Measurements from ENCODE around the gene KIDINS220. TPM values are rescaled to one million over a fixed set of nuclear protein-coding genes. Genes with fewer than 3 reads are reported as not detected.

Gene KIDINS220
- total and polyA plus RNA-seq, 2 experiments from 2014 or later, result 12.8 to 38.2 TPM

GRCh38 chr2:8684540-8684877 lies 152.9 kb downstream of the KIDINS220 start:
- Histone ChIP-seq H3K4me1 (ENCODE audit: insufficient read depth) (peaks cover 36% of the 10 kb centered on the region), H4K20me1 (replicated peaks; ENCODE audit: insufficient read depth) (peaks cover 23% of the 10 kb centered on the region), H3K27me3 (ENCODE audit: insufficient read depth) (peaks cover 43% of the 10 kb centered on the region), H3K36me3 (ENCODE audit: insufficient read depth) (no peaks in the 10 kb centered on the region), H3K79me2 (replicated peaks; ENCODE audit: insufficient read depth) (peaks cover 23% of the 10 kb centered on the region), H3K9me2 (ENCODE audit: insufficient read depth) (no peaks in the 10 kb centered on the region), H3K4me3 (peak overlapping the region; percentile 85), H2AFZ (0 out of 2 replicates have a peak overlapping the region, but pooled peaks have one; percentile 56), H3K27ac (ENCODE audit: low read depth) (no peak overlapping the region), H3K4me2 (peak overlapping the region; percentile 99), H3F3A (replicated peaks; ENCODE audit: low read depth) (no peaks in the 10 kb centered on the region; the same call in 1 of the 2 replicates)
- peaks cover 40% of the 10 kb centered on the region for H3K27me3 Mint-ChIP-seq (ENCODE audit: insufficient read depth, low read depth, poor library complexity)
- peaks cover 2% of the 10 kb centered on the region; the same call in 1 of the 3 replicates for H3K9me3 Mint-ChIP-seq
- H3K36me3 Mint-ChIP-seq (ENCODE audit: low read depth), result peaks cover 22% of the 10 kb centered on the region
- peak; percentile 21 for DNase-seq (ENCODE audit: low spot score)
- peak overlapping the region; percentile 79 for H3K4me3 Mint-ChIP-seq
- ATAC-seq, result no peak
- H3K4me1 Mint-ChIP-seq, result peaks cover 32% of the 10 kb centered on the region
- no peak overlapping the region for H3K27ac Mint-ChIP-seq
- TF ChIP-seq EZH2phosphoT487 (IDR thresholded peaks at IDR 0.05; ENCODE audit: unreplicated experiment), result no peak
- peak; percentile 38 for TF ChIP-seq EZH2 (IDR thresholded peaks at IDR 0.05; ENCODE audit: low read depth, unreplicated experiment)

- H3K27me3 Mint-ChIP-seq (ENCODE audit: insufficient read depth, low read depth, poor library complexity), result peaks cover 46% of the 10 kb centered on the region
- DNase-seq (ENCODE audit: low spot score) (peak; percentile 32), ATAC-seq (no peak)
- Histone ChIP-seq H3F3A (replicated peaks; ENCODE audit: low read depth) (no peaks in the 10 kb centered on the region; the same call in 1 of the 2 replicates), H3K36me3 (ENCODE audit: insufficient read depth) (no peaks in the 10 kb centered on the region), H3K4me1 (ENCODE audit: insufficient read depth) (peaks cover 38% of the 10 kb centered on the region), H3K27ac (ENCODE audit: low read depth) (no peak overlapping the region), H3K27me3 (ENCODE audit: insufficient read depth) (peaks cover 53% of the 10 kb centered on the region), H3K4me2 (peak overlapping the region; percentile 99), H4K20me1 (replicated peaks; ENCODE audit: insufficient read depth) (peaks cover 23% of the 10 kb centered on the region), H3K9me2 (ENCODE audit: insufficient read depth) (no peaks in the 10 kb centered on the region), H3K4me3 (peak overlapping the region; percentile 85), H2AFZ (no peak overlapping the region), H3K79me2 (replicated peaks; ENCODE audit: insufficient read depth) (peaks cover 23% of the 10 kb centered on the region)
- TF ChIP-seq REST (IDR thresholded peaks at IDR 0.05; ENCODE audit: unreplicated experiment) (no peak), EZH2 (IDR thresholded peaks at IDR 0.05; ENCODE audit: low read depth, unreplicated experiment) (peak; percentile 26)
- no peak overlapping the region for H3K27ac Mint-ChIP-seq
- H3K4me3 Mint-ChIP-seq, result peak overlapping the region; percentile 93
- peaks cover 35% of the 10 kb centered on the region for H3K4me1 Mint-ChIP-seq
- H3K36me3 Mint-ChIP-seq (ENCODE audit: low read depth), result peaks cover 22% of the 10 kb centered on the region
- H3K9me3 Mint-ChIP-seq, result peaks cover 2% of the 10 kb centered on the region; the same call in 1 of the 3 replicates
Observed at GRCh38 chr2:8682719-8683667, 154.4 kb downstream of the KIDINS220 start.

Measured in GM23338 (cell line).